CD4-positive, alpha-beta T cell (primary cell): ENCODE measurements around the gene KCNV2. TPM values are rescaled to one million over a fixed set of nuclear protein-coding genes. Genes with fewer than 3 reads are reported as not detected.

Experiments
- ATAC-seq: fragments of 200-7000 bp; cut with Tn5 transposase; one replicate; pipeline ENCODE4 v1.10.0; 2022; ENCODE audit warnings: mild to moderate bottlenecking; ENCODE audit not compliant: poor library complexity
- CTCF ChIA-PET: fragments of 350-600 bp; sonication (Branson Sonifier 250); formaldehyde crosslinking; loops from one replicate; lab custom pipeline; 2021; ENCODE audit warnings: antibody characterized with exemption, inconsistent platforms; lab: Charles Lee
- POLR2A ChIA-PET: fragments of 350-600 bp; sonication (Branson Sonifier 250); formaldehyde crosslinking; loops from one replicate; lab custom pipeline; 2021; ENCODE audit warnings: antibody characterized with exemption, inconsistent platforms; lab: Charles Lee
- DNase-seq, 14 experiments: peaks; one replicate each; pipeline ENCODE4 v3.0.0-alpha.2; 2013 to 2020; ENCODE audit warnings: mixed read lengths in 2 of 14
- H3K27ac ChIP-seq, 2 donors: one replicate each; pipeline versions ENCODE4 v1.5.1 to v1.7.0; 2013; ENCODE audit warnings: low read length in 2 of 2, low read depth in 1 of 2, mild to moderate bottlenecking in 1 of 2
- H3K27me3 ChIP-seq, 2 experiments: 1 replicate in 1 of 2; 2 replicates in 1 of 2; pipeline versions ENCODE4 v1.6.1 to v1.7.0; 2013; ENCODE audit warnings: low read length in 2 of 2, control low read depth in 1 of 2, mild to moderate bottlenecking in 1 of 2, moderate library complexity in 1 of 2; ENCODE audit not compliant: insufficient read depth in 2 of 2, control insufficient read depth in 1 of 2
- H3K36me3 ChIP-seq: one replicate; pipeline ENCODE4 v1.6.1; 2013; ENCODE audit warnings: low read length, control low read depth; ENCODE audit not compliant: insufficient read depth
- H3K4me1 ChIP-seq: one replicate; pipeline ENCODE4 v1.6.1; 2013; ENCODE audit warnings: low read length, control low read depth; ENCODE audit not compliant: insufficient read depth
- H3K4me3 ChIP-seq: one replicate; pipeline ENCODE4 v1.5.1; 2013; ENCODE audit warnings: mild to moderate bottlenecking, low read length, moderate library complexity
- H3K9me3 ChIP-seq, 2 experiments: 1 replicate in 1 of 2; 2 replicates in 1 of 2; pipeline versions ENCODE4 v1.6.1 to v1.7.0; 2013; ENCODE audit warnings: low read length in 2 of 2, mild to moderate bottlenecking in 2 of 2, control low read depth in 1 of 2, moderate library complexity in 1 of 2; ENCODE audit not compliant: control insufficient read depth in 1 of 2, insufficient read depth in 1 of 2
- H3K27ac Mint-ChIP-seq: one replicate; pipeline ENCODE4 v1.8.0; 2020; ENCODE audit warnings: mixed read lengths
- H3K27me3 Mint-ChIP-seq: one replicate; pipeline ENCODE4 v1.8.0; 2021; ENCODE audit warnings: mixed read lengths
- H3K36me3 Mint-ChIP-seq: one replicate; pipeline ENCODE4 v1.8.0; 2021; ENCODE audit warnings: low read depth, mixed read lengths
- H3K4me1 Mint-ChIP-seq: one replicate; pipeline ENCODE4 v1.8.0; 2021; ENCODE audit warnings: low read depth, mixed read lengths
- H3K4me3 Mint-ChIP-seq: one replicate; pipeline ENCODE4 v1.8.0; 2020; ENCODE audit warnings: mild to moderate bottlenecking, mixed read lengths
- H3K9me3 Mint-ChIP-seq: one replicate; pipeline ENCODE4 v1.8.0; 2020; ENCODE audit warnings: mixed read lengths
- CTCF ChIP-seq: fragments of 200-600 bp; IDR thresholded peaks from one replicate; pipeline ENCODE4 v1.8.0; 2022; ENCODE audit warnings: antibody characterized with exemption, mild to moderate bottlenecking
- intact Hi-C, 2 experiments: fragments of 100-400 bp; cut with DNase I in 1 of 2; cut with micrococcal nuclease in 1 of 2; formaldehyde crosslinking; loops; one replicate each; pipeline versions ENCODE4 v1.15.1 to v1.9.0; 2023 to 2025; cut with DNase I, micrococcal nuclease
- total RNA-seq, 174 experiments: library from RNA in 2 of 174; stranded (reverse) in 2 of 174; gene quantifications; one replicate each; pipeline ENCODE4 v1.2.3 and lab custom pipeline; 2021 to 2026

KCNV2 gene
- total RNA-seq, 2 experiments from 2014 or later = not detected

DNA sequence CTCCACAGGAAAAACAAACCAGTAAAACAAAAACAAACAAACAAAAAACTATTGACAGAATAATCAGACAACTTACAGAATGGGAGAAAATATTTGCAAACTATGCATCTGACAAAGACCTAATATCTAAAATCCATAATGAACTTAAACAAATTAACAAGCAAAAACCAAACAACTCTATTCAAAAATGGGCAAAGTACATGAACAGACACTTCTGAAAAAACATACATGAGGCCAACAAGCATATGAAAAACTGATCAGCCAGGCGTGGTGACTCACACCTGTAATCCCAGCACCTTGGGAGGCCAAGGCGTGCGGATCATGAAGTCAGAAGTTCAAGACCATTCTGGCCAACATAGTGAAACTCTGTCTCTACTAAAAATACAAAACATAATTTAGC, 60.1 kb downstream of the KCNV2 start:
- Histone ChIP-seq H3K27me3 (no peaks in the 10 kb centered on the region), H3K27ac (no peak overlapping the region), H3K4me3 (no peak overlapping the region), H3K36me3 (peaks cover 67% of the 10 kb centered on the region), H3K9me3 (peaks cover 11 to 28% of the 10 kb centered on the region in 2 experiments), H3K4me1 (no peaks in the 10 kb centered on the region)
- ChIA-PET CTCF (no interaction called here), POLR2A (no interaction called here)
- DNase-seq (no peak), ATAC-seq (no peak)
- intact Hi-C loops = no loop called here
- peaks cover 100% of the 10 kb centered on the region for H3K36me3 Mint-ChIP-seq
- H3K4me1 Mint-ChIP-seq = no peaks in the 10 kb centered on the region
- no peaks in the 10 kb centered on the region for H3K27me3 Mint-ChIP-seq
- no peak overlapping the region for H3K27ac Mint-ChIP-seq
- no peak overlapping the region for H3K4me3 Mint-ChIP-seq
- peaks cover 31% of the 10 kb centered on the region for H3K9me3 Mint-ChIP-seq
- TF ChIP-seq CTCF = no peak

DNA sequence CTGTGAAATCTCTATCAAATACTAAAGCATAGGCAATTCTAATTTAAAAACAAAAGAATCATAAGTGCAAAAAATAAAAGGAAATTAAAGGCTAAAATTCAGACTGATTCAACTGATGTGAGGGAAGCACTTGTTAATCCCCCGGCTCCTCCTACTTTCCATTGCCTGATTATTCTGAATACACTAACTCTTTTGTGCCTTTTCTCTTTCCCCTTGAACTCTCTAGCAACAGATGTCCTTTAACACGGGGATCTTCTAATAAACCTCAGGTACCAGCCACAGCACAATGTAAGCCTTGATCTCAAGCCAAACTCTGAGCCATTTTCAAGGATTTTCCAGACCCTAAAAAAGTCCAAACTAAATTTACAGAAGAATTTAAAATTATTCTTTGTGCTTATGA, 61.5 kb downstream of the KCNV2 start:
- peaks cover 56% of the 10 kb centered on the region for H3K36me3 ChIP-seq
- Mint-ChIP-seq H3K27ac (no peak overlapping the region), H3K9me3 (peaks cover 26% of the 10 kb centered on the region)

More for the DNA sequence above, 61.5 kb downstream of the KCNV2 start:
- H3K27ac ChIP-seq = no peak overlapping the region
- ATAC-seq (no peak), DNase-seq (no peak)
- no peak overlapping the region for H3K4me3 ChIP-seq
- no peaks in the 10 kb centered on the region for H3K27me3 Mint-ChIP-seq
- H3K4me1 ChIP-seq = no peaks in the 10 kb centered on the region
- ChIA-PET CTCF (no interaction called here), POLR2A (no interaction called here)
- H3K27me3 ChIP-seq = no peaks in the 10 kb centered on the region
- intact Hi-C loops = no loop called here
- peaks cover 11 to 19% of the 10 kb centered on the region in 2 experiments for H3K9me3 ChIP-seq
- H3K36me3 Mint-ChIP-seq = peaks cover 100% of the 10 kb centered on the region
- no peak for TF ChIP-seq CTCF
- H3K4me1 Mint-ChIP-seq = no peaks in the 10 kb centered on the region
- no peak overlapping the region for H3K4me3 Mint-ChIP-seq

Other genes starting within 250 kb of the KCNV2 start
- under 1 TPM in 1 of 2 experiments, not detected in 1; 0.08 TPM for gene VLDLR, start 95.7 kb upstream of the KCNV2 start, total RNA-seq
- gene PUM3, start 126.6 kb downstream of the KCNV2 start, total RNA-seq = 10 to 100 TPM; 24.6 to 27.9 TPM